Endothelial cell of umbilical vein (primary cell): ENCODE results near the gene ZNF121. TPM values are rescaled to one million over a fixed set of nuclear protein-coding genes. Genes with fewer than 3 reads are reported as not detected.
"Not testable (repeated sequence)": the region's sequence is repeated elsewhere in the genome, so short reads cannot be mapped to it uniquely, and the experiment has no call there.

Experiments
- BruUV-seq: library from RNA; stranded (reverse); fragments of 400-500 nt; replicated peaks from 2 replicates; lab custom pipeline; 2021; lab: Mats Ljungman, UMichigan
- CTCF ChIA-PET: fragments of 300-600, 350-600 bp; sonication (Branson Sonifier 250); formaldehyde crosslinking; loops from one replicate; lab custom pipeline; 2021; ENCODE audit warnings: antibody characterized with exemption, inconsistent platforms; lab: Charles Lee
- POLR2A ChIA-PET: fragments of 300-600, 350-600 bp; sonication (Branson Sonifier 250); formaldehyde crosslinking; loops from one replicate; lab custom pipeline; 2021; ENCODE audit warnings: antibody characterized with exemption, inconsistent platforms; lab: Charles Lee
- DNase-seq: peaks from one replicate; pipeline ENCODE4 v3.0.0-alpha.2; 2011; ENCODE audit warnings: low read depth, low spot score
- FAIRE-seq: peaks from 2 replicates; lab custom pipeline; 2011; peaks lifted over from hg19 to GRCh38; lab: Jason Lieb, UNC
- H2AFZ ChIP-seq: 2 replicates; pipeline ENCODE4 v1.6.0; 2012; ENCODE audit warnings: low read depth, low read length, control low read depth, inconsistent platforms
- H3K27ac ChIP-seq: 2 replicates; pipeline ENCODE4 v1.5.1; 2011; ENCODE audit warnings: low read depth, mild to moderate bottlenecking, control low read depth, low read length, moderate library complexity; ENCODE audit not compliant: insufficient read depth
- H3K27me3 ChIP-seq, 2 experiments: 2 replicates each; pipeline versions ENCODE4 v1.6.0 to v1.6.1; 2011; ENCODE audit warnings: low read length in 2 of 2, mixed read lengths in 1 of 2; ENCODE audit not compliant: control insufficient read depth in 2 of 2, insufficient read depth in 2 of 2
- H3K36me3 ChIP-seq, 2 experiments: 2 replicates in 1 of 2; 3 replicates in 1 of 2; pipeline ENCODE4 v1.5.1; 2011; ENCODE audit warnings: low read length in 2 of 2, mild to moderate bottlenecking in 1 of 2, moderate library complexity in 1 of 2; ENCODE audit not compliant: control insufficient read depth in 2 of 2, insufficient read depth in 2 of 2; ENCODE audit errors: extremely low read depth in 1 of 2
- H3K4me1 ChIP-seq: 3 replicates; pipeline ENCODE4 v1.5.1; 2011; ENCODE audit warnings: mild to moderate bottlenecking, low read length; ENCODE audit not compliant: control insufficient read depth, insufficient read depth; ENCODE audit errors: extremely low read depth
- H3K4me2 ChIP-seq: 2 replicates; pipeline ENCODE4 v1.6.1; 2011; ENCODE audit warnings: low read length, control low read depth, mixed read lengths; ENCODE audit not compliant: insufficient read depth
- H3K4me3 ChIP-seq, 3 experiments: fragments of 200-600 bp in 1 of 3; sonication (generic), shearing (Covaris generic) in 1 of 3; replicated peaks in 1 of 3; 2 replicates each; pipeline ENCODE4 v1.5.1; 2011 to 2016; ENCODE audit warnings: control low read depth in 3 of 3, low read length in 3 of 3, mild to moderate bottlenecking in 2 of 3, inconsistent platforms in 1 of 3, low read depth in 1 of 3, moderate library complexity in 1 of 3; ENCODE audit not compliant: insufficient read depth in 1 of 3
- H3K79me2 ChIP-seq: 2 replicates; pipeline ENCODE4 v1.6.0; 2012; ENCODE audit warnings: low read length, inconsistent platforms; ENCODE audit not compliant: control insufficient read depth, insufficient read depth
- H3K9ac ChIP-seq: replicated peaks from 2 replicates; pipeline ENCODE3; 2011; ENCODE audit warnings: low read length, control low read depth; ENCODE audit not compliant: insufficient read depth; ENCODE audit errors: extremely low read depth
- H3K9me1 ChIP-seq: replicated peaks from 3 replicates; pipeline ENCODE4 v1.6.0; 2011; ENCODE audit warnings: mild to moderate bottlenecking, low read length; ENCODE audit not compliant: control insufficient read depth, insufficient read depth; ENCODE audit errors: extremely low read depth
- H3K9me3 ChIP-seq: replicated peaks from 2 replicates; pipeline ENCODE4 v1.5.1; 2012; ENCODE audit warnings: low read length, inconsistent platforms; ENCODE audit not compliant: control insufficient read depth, insufficient read depth
- H4K20me1 ChIP-seq: replicated peaks from 2 replicates; pipeline ENCODE3; 2011; ENCODE audit warnings: mild to moderate bottlenecking, low read length; ENCODE audit not compliant: control insufficient read depth, insufficient read depth; ENCODE audit errors: extremely low read depth
- JUN ChIP-seq: IDR thresholded peaks from 2 replicates; pipeline ENCODE4 v1.6.1; 2011; ENCODE audit warnings: borderline replicate concordance, low read depth; ENCODE audit not compliant: insufficient read length, insufficient read depth
- POLR2A ChIP-seq: IDR thresholded peaks from 2 replicates; pipeline ENCODE4 v1.6.1; 2012; ENCODE audit warnings: low read depth, mild to moderate bottlenecking, control low read depth, low read length
- POLR2AphosphoS5 ChIP-seq: IDR thresholded peaks from 2 replicates; pipeline ENCODE4 v1.6.1; 2012; ENCODE audit warnings: low read depth, mild to moderate bottlenecking, control low read depth, low read length, moderate library complexity; ENCODE audit not compliant: insufficient read depth
- dilution Hi-C: fragments of 300-500 bp; cut with MboI; formaldehyde crosslinking; loops from one replicate; pipeline ENCODE4 v1.15.0; 2019; ENCODE audit warnings: low sequenced_read_pairs; ENCODE audit not compliant: extremely low pct_ligation_motif_present
- intact Hi-C: fragments of 100-400 bp; cut with micrococcal nuclease; formaldehyde crosslinking; loops from one replicate; pipeline ENCODE4 v1.10.0; 2022
- polyA plus RNA-seq, 4 experiments: library from polyadenylated mRNA; depleted of rRNA in 3 of 4; stranded (reverse) in 3 of 4; unstranded in 1 of 4; fragments of >200 nt; gene quantifications; 2 replicates each; pipeline versions ENCODE4 v1.2.1 to v1.2.3, GENCODE V29; 2011 to 2012; ENCODE audit warnings: missing spikeins in 1 of 4
- total RNA-seq: library from RNA; stranded (reverse); gene quantifications from 2 replicates; pipeline ENCODE4 v1.2.3, GENCODE V29; 2021
- TF ChIP-seq, protein P1 (sequence below), 2 donors: IDR thresholded peaks; 1 replicate in 1 of 2; 2 replicates in 1 of 2; pipeline ENCODE4 v1.5.1; 2011; ENCODE audit warnings: low read length in 2 of 2, mild to moderate bottlenecking in 2 of 2, moderate library complexity in 2 of 2, control low read depth in 1 of 2, inconsistent platforms in 1 of 2, low read depth in 1 of 2; ENCODE audit not compliant: insufficient read depth in 1 of 2; ENCODE audit errors: extremely low read depth in 1 of 2

The ZNF121 gene
- total and polyA plus RNA-seq, 2 donors (not counting 3 experiments of a cell fraction or from before 2014, with no cell fraction given) = 2.3 to 25.1 TPM

GRCh38 chr19:9539201-9539600 is 45.1 kb downstream of the ZNF121 start:
- H3K4me3 ChIP-seq, H4K20me1 ChIP-seq, H3K36me3 ChIP-seq, DNase-seq, BruUV-seq, H3K9me1 ChIP-seq, CTCF ChIA-PET, dilution Hi-C loops, H3K27ac ChIP-seq, H3K9ac ChIP-seq, H2AFZ ChIP-seq, FAIRE-seq, H3K27me3 ChIP-seq, H3K4me1 ChIP-seq, POLR2A ChIA-PET, H3K9me3 ChIP-seq: not testable (repeated sequence)
- Histone ChIP-seq H3K79me2 (peaks cover 19% of the 10 kb centered on the region), H3K4me2 (peak overlapping the region; percentile 57)
- intact Hi-C loops = loop anchor here (2.0 kb wide), 2 partner anchors 28 to 46 kb away; partner anchors contain the start of gene ZNF121

GRCh38 chr19:9538183-9539058 is 45.9 kb downstream of the ZNF121 start, which contains the start of gene ZNF426:
Gene ZNF426, minus strand, starts transcription at chr19:9538645. Its CDS starts 2,413 bp downstream, at chr19:9536232.
- peaks cover 8 to 15% of the 10 kb centered on the region in 2 experiments for H3K36me3 ChIP-seq
- ChIA-PET CTCF (no interaction called here), POLR2A (no interaction called here)
- TSS peak; percentile 78 for BruUV-seq
- peak within 1 kb of the TSS; percentile 57 to 99 (median 59) for H3K4me3 ChIP-seq
- H3K79me2 ChIP-seq = peaks cover 19% of the 10 kb centered on the region
- peak within 1 kb of the TSS; percentile 98 for H2AFZ ChIP-seq
- DNase-seq = peak; percentile 89
- no peaks in the 10 kb centered on the region for H3K9me1 ChIP-seq
- H3K27ac ChIP-seq = peak within 1 kb of the TSS; percentile 82
- FAIRE-seq = peak; percentile 91
- TF ChIP-seq, protein P1, sequence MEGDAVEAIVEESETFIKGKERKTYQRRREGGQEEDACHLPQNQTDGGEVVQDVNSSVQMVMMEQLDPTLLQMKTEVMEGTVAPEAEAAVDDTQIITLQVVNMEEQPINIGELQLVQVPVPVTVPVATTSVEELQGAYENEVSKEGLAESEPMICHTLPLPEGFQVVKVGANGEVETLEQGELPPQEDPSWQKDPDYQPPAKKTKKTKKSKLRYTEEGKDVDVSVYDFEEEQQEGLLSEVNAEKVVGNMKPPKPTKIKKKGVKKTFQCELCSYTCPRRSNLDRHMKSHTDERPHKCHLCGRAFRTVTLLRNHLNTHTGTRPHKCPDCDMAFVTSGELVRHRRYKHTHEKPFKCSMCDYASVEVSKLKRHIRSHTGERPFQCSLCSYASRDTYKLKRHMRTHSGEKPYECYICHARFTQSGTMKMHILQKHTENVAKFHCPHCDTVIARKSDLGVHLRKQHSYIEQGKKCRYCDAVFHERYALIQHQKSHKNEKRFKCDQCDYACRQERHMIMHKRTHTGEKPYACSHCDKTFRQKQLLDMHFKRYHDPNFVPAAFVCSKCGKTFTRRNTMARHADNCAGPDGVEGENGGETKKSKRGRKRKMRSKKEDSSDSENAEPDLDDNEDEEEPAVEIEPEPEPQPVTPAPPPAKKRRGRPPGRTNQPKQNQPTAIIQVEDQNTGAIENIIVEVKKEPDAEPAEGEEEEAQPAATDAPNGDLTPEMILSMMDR (IDR thresholded peaks at IDR 0.05; ENCODE audit: extremely low read depth in 1 of 2, insufficient read depth in 1 of 2, low read depth in 1 of 2, low read length in 2 of 2) = no peak
- TF ChIP-seq JUN (peak; percentile 58), POLR2AphosphoS5 (peak; percentile 49), POLR2A (peak; percentile 54)
- H4K20me1 ChIP-seq = no peaks in the 10 kb centered on the region
- intact Hi-C loops = loop anchor here (1.0 to 2.0 kb wide), 3 partner anchors 28 to 214 kb away; partner anchors contain the start of genes ZNF121 and ZNF559
- H3K9ac ChIP-seq = peak within 1 kb of the TSS; percentile 96
- dilution Hi-C loops = no loop called here
- peak within 1 kb of the TSS; percentile 99 for H3K4me2 ChIP-seq
- no peaks in the 10 kb centered on the region for H3K9me3 ChIP-seq
- H3K4me1 ChIP-seq = peaks cover 5% of the 10 kb centered on the region
- no peaks in the 10 kb centered on the region for H3K27me3 ChIP-seq
